OCI-LY7 (cell line): Measurements from ENCODE around the gene ADAMTS4. TPM values are rescaled to one million over a fixed set of nuclear protein-coding genes. Genes with fewer than 3 reads are reported as not detected.
A peak's percentile ranks its signal among the peaks of the same experiment; 100 is the strongest.

ENCODE experiments used
- BruUV-seq: library from RNA; stranded (reverse); fragments of 400-500 nt; replicated peaks from 2 replicates; lab custom pipeline; 2021; lab: Mats Ljungman, UMichigan
- CTCF ChIA-PET: fragments of 300-600 bp; sonication (Branson Sonifier 250); formaldehyde crosslinking; loops from one replicate; lab custom pipeline; 2022; ENCODE audit warnings: antibody characterized with exemption; ENCODE audit not compliant: unreplicated experiment; lab: Charles Lee
- POLR2A ChIA-PET: fragments of 300-600 bp; sonication (Branson Sonifier 250); formaldehyde crosslinking; loops from one replicate; lab custom pipeline; 2022; ENCODE audit warnings: antibody characterized with exemption; lab: Charles Lee
- DNase-seq: peaks from one replicate; pipeline ENCODE4 v3.0.0-alpha.2; 2015; ENCODE audit warnings: low spot score
- H2AFZ ChIP-seq: fragments of 200-600 bp; sonication (generic), shearing (Covaris generic); 2 replicates; pipeline ENCODE4 v1.6.1; 2014; ENCODE audit warnings: mild to moderate bottlenecking, antibody characterized with exemption, low read length, moderate library complexity
- H3K27ac ChIP-seq: fragments of 200-600 bp; sonication (generic); 2 replicates; pipeline ENCODE4 v1.5.1; 2014; ENCODE audit warnings: mixed run types, low read depth, mild to moderate bottlenecking, moderate library complexity, low read length, inconsistent platforms; ENCODE audit not compliant: poor library complexity, severe bottlenecking
- H3K36me3 ChIP-seq: fragments of 200-600 bp; sonication (generic); 2 replicates; pipeline ENCODE4 v1.6.1; 2014; ENCODE audit warnings: mild to moderate bottlenecking, antibody characterized with exemption, low read length, moderate library complexity, mixed read lengths; ENCODE audit not compliant: insufficient read depth
- H3K4me1 ChIP-seq: fragments of 200-600 bp; sonication (generic); 2 replicates; pipeline ENCODE4 v1.5.1; 2014; ENCODE audit warnings: mild to moderate bottlenecking, low read length; ENCODE audit not compliant: insufficient read depth, poor library complexity, severe bottlenecking
- H3K4me2 ChIP-seq: fragments of 200-600 bp; sonication (generic); 2 replicates; pipeline ENCODE4 v1.6.1; 2014; ENCODE audit warnings: mild to moderate bottlenecking, low read length
- H3K4me3 ChIP-seq: fragments of 200-600 bp; sonication (generic); 2 replicates; pipeline ENCODE4 v1.5.1; 2014; ENCODE audit warnings: mild to moderate bottlenecking, low read depth, low read length; ENCODE audit not compliant: poor library complexity, severe bottlenecking
- H3K79me2 ChIP-seq: fragments of 200-600 bp; sonication (generic); 2 replicates; pipeline ENCODE4 v1.6.1; 2016; ENCODE audit warnings: low read depth, mild to moderate bottlenecking, low read length, moderate library complexity, mixed read lengths; ENCODE audit not compliant: insufficient read depth
- H3K9me2 ChIP-seq: fragments of 200-600 bp; sonication (generic); 2 replicates; pipeline ENCODE4 v1.6.1; 2016; ENCODE audit warnings: mild to moderate bottlenecking, low read length, mixed read lengths; ENCODE audit not compliant: insufficient read depth
- H3K9me3 ChIP-seq: fragments of 200-600 bp; sonication (generic); 2 replicates; pipeline ENCODE4 v1.6.1; 2014; ENCODE audit warnings: mild to moderate bottlenecking, mixed run types, low read length, mixed read lengths
- H4K20me1 ChIP-seq: fragments of 200-600 bp; sonication (generic); 2 replicates; pipeline ENCODE4 v1.6.1; 2014; ENCODE audit warnings: mild to moderate bottlenecking, antibody characterized with exemption, low read length, moderate library complexity, mixed read lengths; ENCODE audit not compliant: insufficient read depth
- EZH2phosphoT487 ChIP-seq: fragments of 200-600 bp; sonication (generic); IDR thresholded peaks from 2 replicates; pipeline ENCODE4 v1.6.1; 2018; ENCODE audit warnings: low read depth, borderline replicate concordance, mild to moderate bottlenecking, mixed run types, antibody characterized with exemption, low read length, moderate library complexity, mixed read lengths
- intact Hi-C: fragments of 100-400 bp; cut with micrococcal nuclease; formaldehyde crosslinking; loops from one replicate; pipeline ENCODE4 v1.10.0; 2022; ENCODE audit not compliant: unreplicated experiment
- total RNA-seq, 2 experiments: library from RNA; depleted of rRNA in 1 of 2; stranded (reverse); fragments of >200 nt in 1 of 2; shearing (Covaris generic) in 1 of 2; gene quantifications; 2 replicates each; pipeline ENCODE4 v1.2.3, GENCODE V29; 2014 to 2022
- TF ChIP-seq, protein P1 (sequence below): fragments of 200-600 bp; sonication (generic); conservative IDR thresholded peaks from 2 replicates; pipeline ENCODE4 v1.5.1; 2014; ENCODE audit warnings: mild to moderate bottlenecking, antibody characterized with exemption, low read length, moderate library complexity, mixed read lengths

The ADAMTS4 gene
- total RNA-seq, 2 experiments from 2014 or later: 0.03 to 0.15 TPM

DNA sequence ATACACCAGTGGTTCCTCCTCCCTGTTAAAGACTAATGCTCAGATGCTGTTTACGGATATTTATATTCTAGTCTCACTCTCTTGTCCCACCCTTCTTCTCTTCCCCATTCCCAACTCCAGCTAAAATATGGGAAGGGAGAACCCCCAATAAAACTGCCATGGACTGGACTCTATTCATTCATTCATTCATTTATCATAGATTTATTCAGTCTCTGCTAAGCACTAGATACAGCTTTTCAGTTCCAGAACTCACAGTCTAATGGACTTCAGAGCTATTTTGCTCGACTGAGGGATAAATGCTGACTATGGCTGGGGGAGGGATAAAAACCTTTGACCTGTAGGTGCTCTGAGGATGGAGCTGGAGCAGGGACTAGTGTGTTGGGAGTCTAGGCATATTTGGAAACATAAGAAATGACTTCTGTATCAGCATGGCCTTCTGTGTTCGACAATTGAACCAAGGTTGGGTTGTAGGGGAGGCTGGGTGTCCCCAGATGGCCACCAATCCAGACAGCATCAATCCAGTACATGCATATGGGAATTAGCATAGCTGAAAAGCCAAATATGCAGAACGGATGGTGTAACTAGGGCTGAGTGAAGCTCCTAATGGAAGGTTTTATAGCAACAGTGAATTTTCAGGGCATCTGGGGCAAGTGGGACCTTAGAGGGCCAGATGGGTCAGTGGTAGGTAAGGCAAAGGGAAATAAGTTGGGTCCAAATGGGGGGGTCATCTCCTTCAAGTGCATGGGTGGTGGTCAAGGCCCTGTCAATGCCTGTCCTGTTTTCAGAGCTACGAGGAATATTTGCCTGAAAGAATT is 20.4 kb upstream of the ADAMTS4 start:
- Histone ChIP-seq H3K4me3 (no peak overlapping the region), H2AFZ (peak overlapping the region; percentile 68; the same call in 1 of the 2 replicates), H3K4me1 (peaks cover 34% of the 10 kb centered on the region), H3K9me3 (no peaks in the 10 kb centered on the region), H3K9me2 (no peaks in the 10 kb centered on the region), H3K36me3 (peaks cover 3% of the 10 kb centered on the region), H3K27ac (no peak overlapping the region), H4K20me1 (no peaks in the 10 kb centered on the region), H3K4me2 (peak overlapping the region; percentile 56), H3K79me2 (no peaks in the 10 kb centered on the region)
- intact Hi-C loops: no loop called here
- DNase-seq: no peak
- no peak for TF ChIP-seq EZH2phosphoT487
- TF ChIP-seq, protein P1, sequence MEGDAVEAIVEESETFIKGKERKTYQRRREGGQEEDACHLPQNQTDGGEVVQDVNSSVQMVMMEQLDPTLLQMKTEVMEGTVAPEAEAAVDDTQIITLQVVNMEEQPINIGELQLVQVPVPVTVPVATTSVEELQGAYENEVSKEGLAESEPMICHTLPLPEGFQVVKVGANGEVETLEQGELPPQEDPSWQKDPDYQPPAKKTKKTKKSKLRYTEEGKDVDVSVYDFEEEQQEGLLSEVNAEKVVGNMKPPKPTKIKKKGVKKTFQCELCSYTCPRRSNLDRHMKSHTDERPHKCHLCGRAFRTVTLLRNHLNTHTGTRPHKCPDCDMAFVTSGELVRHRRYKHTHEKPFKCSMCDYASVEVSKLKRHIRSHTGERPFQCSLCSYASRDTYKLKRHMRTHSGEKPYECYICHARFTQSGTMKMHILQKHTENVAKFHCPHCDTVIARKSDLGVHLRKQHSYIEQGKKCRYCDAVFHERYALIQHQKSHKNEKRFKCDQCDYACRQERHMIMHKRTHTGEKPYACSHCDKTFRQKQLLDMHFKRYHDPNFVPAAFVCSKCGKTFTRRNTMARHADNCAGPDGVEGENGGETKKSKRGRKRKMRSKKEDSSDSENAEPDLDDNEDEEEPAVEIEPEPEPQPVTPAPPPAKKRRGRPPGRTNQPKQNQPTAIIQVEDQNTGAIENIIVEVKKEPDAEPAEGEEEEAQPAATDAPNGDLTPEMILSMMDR: no peak
- ChIA-PET CTCF (interaction anchor here (0.5 kb wide), 1 partner anchor 61 kb away, joined by 3 read pairs; no protein-coding TSS in a partner anchor), POLR2A (interaction anchor here (0.6 to 4.4 kb wide), 6 partner anchors 17 to 200 kb away, joined by 3 to 22 read pairs (median 4); partner anchors contain the start of gene NDUFS2)
- no TSS peak for BruUV-seq

DNA sequence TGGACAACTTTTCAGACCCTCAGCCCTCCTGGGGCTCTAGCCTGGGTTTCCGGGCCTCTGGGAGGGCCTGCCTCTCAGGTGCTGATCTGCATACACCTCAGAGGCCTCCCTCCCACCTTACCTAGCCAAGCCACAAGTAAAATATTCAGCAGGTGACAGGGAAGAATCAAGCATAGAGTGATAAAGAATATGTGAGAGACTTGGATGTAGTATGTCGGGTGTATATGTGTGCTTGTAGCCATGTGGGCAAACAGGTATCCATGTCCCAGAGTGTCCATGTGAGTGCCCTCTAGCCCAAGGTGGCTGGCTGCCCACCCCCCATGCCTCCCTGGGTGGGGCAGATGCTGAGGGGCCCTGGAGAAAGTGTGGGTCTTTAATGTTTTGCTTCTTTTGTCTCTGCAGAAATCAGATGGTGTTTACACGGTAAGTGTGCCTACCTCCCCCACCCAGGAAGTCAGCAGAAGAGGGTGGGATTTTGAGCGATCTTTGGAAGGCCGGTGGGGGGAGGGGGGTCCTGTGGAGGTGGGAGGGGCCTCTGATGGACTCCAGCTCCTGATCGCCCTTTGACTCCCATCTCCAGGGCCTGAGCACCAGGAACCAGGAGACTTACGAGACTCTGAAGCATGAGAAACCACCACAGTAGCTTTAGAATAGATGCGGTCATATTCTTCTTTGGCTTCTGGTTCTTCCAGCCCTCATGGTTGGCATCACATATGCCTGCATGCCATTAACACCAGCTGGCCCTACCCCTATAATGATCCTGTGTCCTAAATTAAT is 19.6 kb upstream of the ADAMTS4 start:
- peak overlapping the region; percentile 44 for H3K27ac ChIP-seq
- CTCF ChIA-PET: interaction anchor here (0.5 to 0.6 kb wide), 2 partner anchors 15 to 61 kb away, joined by 3 read pairs; no protein-coding TSS in a partner anchor
- TF ChIP-seq, protein P1: no peak
- TF ChIP-seq EZH2phosphoT487: no peak
- peak overlapping the region; percentile 56 for H3K4me2 ChIP-seq
- no peaks in the 10 kb centered on the region for H3K79me2 ChIP-seq
- POLR2A ChIA-PET: interaction anchor here (0.7 to 4.4 kb wide), 5 partner anchors 13 to 148 kb away, joined by 3 to 22 read pairs (median 4); partner anchors contain the start of gene NDUFS2
- no peaks in the 10 kb centered on the region for H3K9me2 ChIP-seq
- peak; percentile 29 for DNase-seq
- peaks cover 11% of the 10 kb centered on the region for H3K36me3 ChIP-seq
- BruUV-seq: no TSS peak
- no peaks in the 10 kb centered on the region for H4K20me1 ChIP-seq
- peaks cover 34% of the 10 kb centered on the region for H3K4me1 ChIP-seq
- no peaks in the 10 kb centered on the region for H3K9me3 ChIP-seq
- intact Hi-C loops: no loop called here
- H2AFZ ChIP-seq: peak overlapping the region; percentile 68
- peak overlapping the region; percentile 20 for H3K4me3 ChIP-seq
